GM23248 (cell line): Measurements from ENCODE around the gene ATP6V0D1.

Experiments
- EZH2 ChIP-seq: fragments of 200-600 bp; sonication (generic); IDR thresholded peaks from 2 replicates; pipeline ENCODE4 v1.6.1; 2018; ENCODE audit warnings: antibody characterized with exemption, mild to moderate bottlenecking; ENCODE audit not compliant: insufficient read depth, poor library complexity, severe bottlenecking
- EZH2phosphoT487 ChIP-seq: fragments of 200-600 bp; sonication (generic); IDR thresholded peaks from 2 replicates; pipeline ENCODE4 v1.6.1; 2018; ENCODE audit warnings: antibody characterized with exemption, moderate library complexity, mild to moderate bottlenecking, low read depth; ENCODE audit not compliant: insufficient read depth

DNA sequence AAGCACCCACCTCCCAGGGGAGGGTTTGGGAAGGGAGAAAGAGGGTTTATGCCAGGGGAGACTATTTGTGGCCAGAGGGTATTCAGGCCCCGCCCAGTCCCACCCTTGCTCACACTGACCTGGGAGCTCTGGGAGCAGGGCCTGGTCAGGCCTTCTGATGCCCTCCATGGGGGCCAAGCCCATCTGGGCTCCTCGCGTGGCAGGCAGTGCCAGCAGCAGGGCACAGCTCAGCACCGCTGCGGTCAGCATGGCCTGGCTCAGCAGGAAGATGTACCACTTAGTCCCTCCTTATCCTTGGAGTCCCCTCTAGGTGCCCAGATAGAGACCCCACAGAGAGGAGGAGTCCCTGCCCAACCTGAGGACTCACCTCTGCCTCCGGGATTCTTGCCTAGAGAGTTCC is 2.2 kb upstream of the ATP6V0D1 start, which contains the start of gene AGRP:
- no peak for TF ChIP-seq EZH2phosphoT487
- no peak for TF ChIP-seq EZH2
